Activated naive CD4-positive, alpha-beta T cell treated with anti-CD3 and anti-CD28 coated beads for 36 hours (primary cell): ENCODE data around the gene CELF2. TPM values are rescaled to one million over a fixed set of nuclear protein-coding genes. Genes with fewer than 3 reads are reported as not detected.

ENCODE experiments used
- CTCF ChIA-PET: fragments of 350-600 bp; sonication (Branson Sonifier 250); formaldehyde crosslinking; loops from one replicate; lab custom pipeline; 2021; ENCODE audit warnings: antibody characterized with exemption; lab: Charles Lee
- DNase-seq: peaks from one replicate; pipeline ENCODE4 v3.0.0-alpha.2; 2020
- H3K27ac Mint-ChIP-seq: one replicate; pipeline ENCODE4 v1.8.0; 2021; ENCODE audit warnings: mild to moderate bottlenecking, mixed read lengths
- H3K27me3 Mint-ChIP-seq: one replicate; pipeline ENCODE4 v1.8.0; 2021; ENCODE audit warnings: low read depth, mixed read lengths
- H3K36me3 Mint-ChIP-seq: one replicate; pipeline ENCODE4 v1.8.0; 2021; ENCODE audit warnings: low read depth, mixed read lengths
- H3K4me1 Mint-ChIP-seq: one replicate; pipeline ENCODE4 v1.8.0; 2021; ENCODE audit warnings: low read depth, mixed read lengths
- H3K4me3 Mint-ChIP-seq: one replicate; pipeline ENCODE4 v1.8.0; 2021; ENCODE audit warnings: mild to moderate bottlenecking, moderate library complexity, mixed read lengths
- H3K9me3 Mint-ChIP-seq: one replicate; pipeline ENCODE4 v1.8.0; 2021; ENCODE audit warnings: mixed read lengths
- intact Hi-C: fragments of 100-400 bp; cut with micrococcal nuclease; formaldehyde crosslinking; loops from one replicate; pipeline ENCODE4 v1.15.1; 2023
- total RNA-seq, 2 experiments: library from RNA; stranded (reverse); gene quantifications; one replicate each; pipeline ENCODE4 v1.2.3, GENCODE V29; 2021

The CELF2 gene
- 10 to 100 TPM; 68.2 to 72.2 TPM for total RNA-seq

GRCh38 chr10:11017570-11018431 is at the start of gene CELF2:
CELF2 (plus strand) TSS chr10:11017872; CDS start chr10:11018090, 218 bp downstream.
- H3K9me3 Mint-ChIP-seq = no peaks in the 10 kb centered on the region
- H3K27ac Mint-ChIP-seq = no peak within 1 kb of the TSS
- intact Hi-C loops = loop anchor here (1.0 to 5.0 kb wide), 3 partner anchors 84 to 252 kb away; no protein-coding TSS in a partner anchor
- H3K27me3 Mint-ChIP-seq = peaks cover 69% of the 10 kb centered on the region
- H3K4me3 Mint-ChIP-seq = peak within 1 kb of the TSS; percentile 70
- H3K36me3 Mint-ChIP-seq = no peaks in the 10 kb centered on the region
- peak; percentile 64 for DNase-seq
- CTCF ChIA-PET = interaction anchor here (0.5 to 1.3 kb wide), 3 partner anchors 16 to 284 kb away, joined by 3 to 7 read pairs (median 5); no protein-coding TSS in a partner anchor
- peaks cover 9% of the 10 kb centered on the region for H3K4me1 Mint-ChIP-seq

DNA sequence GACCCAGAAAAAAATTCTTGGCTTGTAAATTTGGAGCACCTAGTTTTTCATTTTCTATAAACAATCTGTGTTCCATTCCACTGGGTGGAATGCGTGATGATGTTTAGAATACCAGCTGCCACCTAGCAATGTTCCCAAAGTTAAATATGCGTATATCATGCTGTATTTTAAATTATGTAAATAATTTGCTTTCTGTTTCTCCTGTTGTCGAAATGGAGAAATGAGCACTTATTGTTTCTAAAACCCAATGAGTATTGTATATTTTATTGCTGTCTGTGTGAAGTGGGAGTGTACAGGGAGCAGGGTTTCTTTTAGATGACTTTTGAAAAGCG is 49.4 kb upstream of the CELF2 start:
- Mint-ChIP-seq H3K4me1 (no peaks in the 10 kb centered on the region), H3K36me3 (no peaks in the 10 kb centered on the region)

GRCh38 chr10:10973310-10973709 is 44.4 kb upstream of the CELF2 start:
- Mint-ChIP-seq H3K27ac (no peak overlapping the region), H3K4me3 (no peak overlapping the region), H3K4me1 (peaks cover 13% of the 10 kb centered on the region), H3K9me3 (no peaks in the 10 kb centered on the region), H3K27me3 (peaks cover 10% of the 10 kb centered on the region), H3K36me3 (no peaks in the 10 kb centered on the region)
- no peak for DNase-seq
- CTCF ChIA-PET = no interaction called here
- intact Hi-C loops = no loop called here

More for the DNA sequence above, 49.4 kb upstream of the CELF2 start:
- no peak overlapping the region for H3K4me3 Mint-ChIP-seq
- no peaks in the 10 kb centered on the region for H3K9me3 Mint-ChIP-seq
- intact Hi-C loops = no loop called here
- no peak for DNase-seq
- CTCF ChIA-PET = no interaction called here
- H3K27me3 Mint-ChIP-seq = peaks cover 6% of the 10 kb centered on the region
- H3K27ac Mint-ChIP-seq = no peak overlapping the region

- Mint-ChIP-seq H3K4me1 (peaks cover 16% of the 10 kb centered on the region), H3K9me3 (no peaks in the 10 kb centered on the region), H3K4me3 (no peak overlapping the region), H3K36me3 (no peaks in the 10 kb centered on the region), H3K27me3 (peaks cover 10% of the 10 kb centered on the region), H3K27ac (no peak overlapping the region)
- CTCF ChIA-PET = no interaction called here
- DNase-seq = no peak
- intact Hi-C loops = no loop called here
Observed at GRCh38 chr10:10975647-10976046, 42.0 kb upstream of the CELF2 start.

DNA sequence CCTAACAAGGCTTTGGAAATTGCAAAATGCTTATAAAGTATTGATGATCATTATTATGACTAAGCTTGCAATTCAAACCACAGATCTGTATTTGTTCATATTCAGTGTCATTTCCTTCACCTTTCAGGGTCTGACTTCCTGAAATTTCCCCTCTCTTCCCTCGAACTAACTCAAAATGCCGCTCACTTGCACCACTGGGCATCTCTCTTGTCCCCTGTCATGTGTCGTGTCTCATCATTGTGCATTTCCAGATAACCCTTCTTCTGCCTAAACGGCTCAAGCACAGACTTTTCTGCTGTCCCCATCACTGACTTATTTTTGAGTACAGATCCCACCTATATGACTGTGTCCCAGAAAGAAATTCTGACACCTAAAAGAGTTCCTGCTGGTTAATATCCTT is 41.0 kb upstream of the CELF2 start:
- no peak overlapping the region for H3K27ac Mint-ChIP-seq
- no peaks in the 10 kb centered on the region for H3K9me3 Mint-ChIP-seq
- H3K4me1 Mint-ChIP-seq = peaks cover 16% of the 10 kb centered on the region
- no peaks in the 10 kb centered on the region for H3K36me3 Mint-ChIP-seq
- no peak for DNase-seq
- peaks cover 4% of the 10 kb centered on the region for H3K27me3 Mint-ChIP-seq
- intact Hi-C loops = no loop called here
- H3K4me3 Mint-ChIP-seq = no peak overlapping the region
- CTCF ChIA-PET = no interaction called here

GRCh38 chr10:10977226-10977956 is 40.3 kb upstream of the CELF2 start:
- no peak overlapping the region for H3K27ac Mint-ChIP-seq
- no peaks in the 10 kb centered on the region for H3K9me3 Mint-ChIP-seq
- H3K27me3 Mint-ChIP-seq = peaks cover 4% of the 10 kb centered on the region
- H3K4me1 Mint-ChIP-seq = peaks cover 16% of the 10 kb centered on the region
- H3K36me3 Mint-ChIP-seq = no peaks in the 10 kb centered on the region
- H3K4me3 Mint-ChIP-seq = no peak overlapping the region
- intact Hi-C loops = no loop called here
- CTCF ChIA-PET = interaction anchor here (0.7 kb wide), 1 partner anchor 21 kb away, joined by 3 read pairs; no protein-coding TSS in a partner anchor
- no peak for DNase-seq

DNA sequence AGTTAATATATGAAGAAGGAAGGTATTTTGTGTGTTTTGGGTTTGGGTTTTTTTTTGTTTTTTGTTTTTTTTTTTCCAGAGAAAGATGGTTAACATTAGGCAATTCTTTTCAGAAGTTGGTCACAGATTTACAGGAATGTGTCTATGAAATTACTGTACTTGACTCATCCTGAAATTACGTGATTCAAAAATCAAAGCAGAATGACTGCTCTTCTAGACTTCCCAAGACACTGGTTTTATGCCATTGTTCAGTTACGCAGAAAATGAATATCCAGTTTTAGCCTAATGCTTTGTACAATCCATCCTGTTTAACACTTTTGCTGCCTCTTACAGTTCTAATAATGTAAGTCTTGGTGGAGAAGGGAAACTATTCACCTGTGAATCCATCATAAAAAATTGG is 39.7 kb upstream of the CELF2 start:
- peaks cover 4% of the 10 kb centered on the region for H3K27me3 Mint-ChIP-seq
- H3K36me3 Mint-ChIP-seq = no peaks in the 10 kb centered on the region
- no peak for DNase-seq
- intact Hi-C loops = no loop called here
- H3K9me3 Mint-ChIP-seq = no peaks in the 10 kb centered on the region
- peaks cover 16% of the 10 kb centered on the region for H3K4me1 Mint-ChIP-seq
- CTCF ChIA-PET = interaction anchor here (0.7 kb wide), 1 partner anchor 20 kb away, joined by 3 read pairs; no protein-coding TSS in a partner anchor
- H3K27ac Mint-ChIP-seq = no peak overlapping the region
- no peak overlapping the region for H3K4me3 Mint-ChIP-seq

DNA sequence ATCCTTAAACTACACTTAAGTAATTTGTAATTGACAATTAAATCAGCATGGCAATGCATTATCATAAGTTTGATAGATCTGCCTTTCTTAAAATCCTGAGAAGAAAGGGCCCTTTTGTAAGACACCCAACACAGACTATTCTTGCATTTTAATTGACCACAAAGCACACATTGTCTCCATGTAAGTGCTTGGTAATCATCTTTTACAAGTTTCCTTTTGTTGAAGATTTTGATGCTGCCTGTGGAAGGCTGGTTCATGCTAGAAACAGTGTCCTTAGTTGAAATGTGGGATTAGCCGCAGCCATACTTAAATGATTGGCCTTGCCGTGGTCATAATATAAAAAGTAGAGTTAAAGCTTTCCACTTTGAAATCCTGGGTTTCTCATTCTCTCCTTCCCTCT is 32.3 kb upstream of the CELF2 start:
- Mint-ChIP-seq H3K36me3 (no peaks in the 10 kb centered on the region), H3K27me3 (peaks cover 8% of the 10 kb centered on the region), H3K9me3 (no peaks in the 10 kb centered on the region), H3K27ac (no peak overlapping the region), H3K4me1 (no peaks in the 10 kb centered on the region), H3K4me3 (no peak overlapping the region)
- CTCF ChIA-PET = no interaction called here
- no peak for DNase-seq
- intact Hi-C loops = no loop called here

DNA sequence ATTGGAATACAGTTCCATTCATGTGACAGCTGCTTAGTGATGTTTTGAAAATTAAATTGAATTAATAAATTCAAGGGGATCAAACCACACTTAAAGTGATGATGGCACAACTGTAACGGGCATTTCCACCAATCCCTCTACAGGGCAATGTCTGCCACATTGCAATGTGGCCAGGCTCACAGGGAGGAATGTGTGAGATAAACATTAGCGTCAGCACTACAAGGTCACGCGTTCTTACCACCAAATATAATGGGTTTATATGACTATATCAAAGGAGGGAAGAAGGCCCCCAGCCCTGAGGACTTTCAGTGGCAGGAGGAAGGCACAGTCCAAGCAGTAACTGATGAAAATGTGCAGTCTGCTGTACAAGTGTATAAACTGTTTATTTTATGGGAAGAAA is 31.1 kb upstream of the CELF2 start:
- Mint-ChIP-seq H3K4me3 (no peak overlapping the region), H3K4me1 (no peaks in the 10 kb centered on the region), H3K27ac (no peak overlapping the region), H3K9me3 (no peaks in the 10 kb centered on the region), H3K36me3 (no peaks in the 10 kb centered on the region), H3K27me3 (peaks cover 8% of the 10 kb centered on the region)
- CTCF ChIA-PET = interaction anchor here (0.7 kb wide), 2 partner anchors 31 to 79 kb away, joined by 5 to 7 read pairs; no protein-coding TSS in a partner anchor
- no peak for DNase-seq
- intact Hi-C loops = no loop called here

- no peaks in the 10 kb centered on the region for H3K36me3 Mint-ChIP-seq
- H3K4me3 Mint-ChIP-seq = no peak overlapping the region
- intact Hi-C loops = no loop called here
- H3K4me1 Mint-ChIP-seq = no peaks in the 10 kb centered on the region
- CTCF ChIA-PET = no interaction called here
- peaks cover 8% of the 10 kb centered on the region for H3K27me3 Mint-ChIP-seq
- H3K27ac Mint-ChIP-seq = no peak overlapping the region
- no peak for DNase-seq
- H3K9me3 Mint-ChIP-seq = no peaks in the 10 kb centered on the region
Observed at GRCh38 chr10:10987111-10987510, 30.6 kb upstream of the CELF2 start.

DNA sequence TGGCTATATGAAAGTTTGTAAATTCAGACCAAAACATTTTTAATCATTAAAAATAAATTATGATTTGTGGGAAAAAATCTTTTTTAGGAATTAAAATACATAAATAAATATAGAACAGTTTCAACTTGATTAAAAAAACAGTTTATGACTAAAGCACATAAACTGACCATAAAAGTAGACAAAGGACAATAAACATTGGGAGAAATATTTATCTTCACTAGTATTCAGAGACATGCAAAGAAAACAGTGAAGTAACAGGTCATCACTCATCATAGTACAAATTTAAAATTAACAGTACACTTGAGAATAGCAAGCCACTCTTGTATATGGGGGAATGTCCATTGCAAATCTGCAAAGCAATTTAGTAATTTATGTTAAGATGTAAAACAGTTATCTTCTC is 28.0 kb upstream of the CELF2 start:
- Mint-ChIP-seq H3K9me3 (no peaks in the 10 kb centered on the region), H3K27ac (no peak overlapping the region), H3K36me3 (no peaks in the 10 kb centered on the region), H3K4me3 (no peak overlapping the region), H3K4me1 (no peaks in the 10 kb centered on the region), H3K27me3 (peaks cover 8% of the 10 kb centered on the region)
- CTCF ChIA-PET = no interaction called here
- no peak for DNase-seq
- intact Hi-C loops = no loop called here

- peaks cover 8% of the 10 kb centered on the region for H3K27me3 Mint-ChIP-seq
- no peaks in the 10 kb centered on the region for H3K9me3 Mint-ChIP-seq
- intact Hi-C loops = no loop called here
- CTCF ChIA-PET = no interaction called here
- H3K27ac Mint-ChIP-seq = no peak overlapping the region
- DNase-seq = no peak
- H3K4me3 Mint-ChIP-seq = no peak overlapping the region
- no peaks in the 10 kb centered on the region for H3K4me1 Mint-ChIP-seq
- no peaks in the 10 kb centered on the region for H3K36me3 Mint-ChIP-seq
Observed at GRCh38 chr10:10991144-10991543, 26.5 kb upstream of the CELF2 start.
